GM13976 (cell line): ENCODE results near the gene MRPL11.

Experiments
- DNase-seq: peaks from one replicate; pipeline ENCODE4 v3.0.0; 2012; ENCODE audit warnings: low spot score
- in situ Hi-C: fragments of 300-500 bp; cut with MboI; formaldehyde crosslinking; loops from one replicate; pipeline ENCODE4 v1.12.0; 2022; ENCODE audit warnings: low sequenced_read_pairs, mixed read lengths, inconsistent platforms; ENCODE audit not compliant: unreplicated experiment
- TF ChIP-seq, protein P1 (sequence below): IDR thresholded peaks from 2 replicates; pipeline ENCODE4 v1.5.1; 2012; ENCODE audit warnings: borderline replicate concordance, mild to moderate bottlenecking; ENCODE audit not compliant: insufficient read depth; ENCODE audit errors: extremely low read depth, missing control alignments, control extremely low read depth

The MRPL11 gene

DNA sequence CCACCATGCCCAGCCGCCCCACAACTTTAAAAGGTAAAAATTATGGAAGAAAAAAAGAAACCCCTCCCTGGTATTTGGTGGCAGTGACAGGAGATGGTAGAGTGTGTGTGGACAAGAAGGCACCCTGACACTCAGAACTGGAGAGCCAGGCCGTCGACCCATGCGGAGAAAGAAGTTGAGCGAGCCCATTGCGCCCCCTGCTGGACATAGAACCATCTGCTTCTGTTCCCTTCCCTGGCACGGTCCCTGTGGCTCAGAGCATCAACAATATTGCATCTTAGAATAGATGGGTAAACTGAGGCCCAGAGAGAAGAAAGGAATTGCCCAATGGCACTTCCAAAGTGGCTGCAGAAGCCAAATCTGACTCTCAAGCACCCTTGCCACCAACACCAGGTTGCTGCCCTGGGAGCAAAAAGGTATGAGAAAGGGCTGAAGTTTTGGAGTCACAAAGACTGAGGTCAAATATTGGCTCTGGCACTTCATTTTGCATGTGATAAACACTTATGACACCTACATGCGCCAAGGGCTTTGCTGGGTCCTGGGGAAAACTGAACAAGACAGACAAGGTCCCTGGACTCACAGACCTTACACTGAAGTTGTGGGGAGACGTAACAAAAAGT is 8.6 kb downstream of the MRPL11 start:
- DNase-seq: peak; percentile 83
- in situ Hi-C loops: no loop called here
- TF ChIP-seq, protein P1, sequence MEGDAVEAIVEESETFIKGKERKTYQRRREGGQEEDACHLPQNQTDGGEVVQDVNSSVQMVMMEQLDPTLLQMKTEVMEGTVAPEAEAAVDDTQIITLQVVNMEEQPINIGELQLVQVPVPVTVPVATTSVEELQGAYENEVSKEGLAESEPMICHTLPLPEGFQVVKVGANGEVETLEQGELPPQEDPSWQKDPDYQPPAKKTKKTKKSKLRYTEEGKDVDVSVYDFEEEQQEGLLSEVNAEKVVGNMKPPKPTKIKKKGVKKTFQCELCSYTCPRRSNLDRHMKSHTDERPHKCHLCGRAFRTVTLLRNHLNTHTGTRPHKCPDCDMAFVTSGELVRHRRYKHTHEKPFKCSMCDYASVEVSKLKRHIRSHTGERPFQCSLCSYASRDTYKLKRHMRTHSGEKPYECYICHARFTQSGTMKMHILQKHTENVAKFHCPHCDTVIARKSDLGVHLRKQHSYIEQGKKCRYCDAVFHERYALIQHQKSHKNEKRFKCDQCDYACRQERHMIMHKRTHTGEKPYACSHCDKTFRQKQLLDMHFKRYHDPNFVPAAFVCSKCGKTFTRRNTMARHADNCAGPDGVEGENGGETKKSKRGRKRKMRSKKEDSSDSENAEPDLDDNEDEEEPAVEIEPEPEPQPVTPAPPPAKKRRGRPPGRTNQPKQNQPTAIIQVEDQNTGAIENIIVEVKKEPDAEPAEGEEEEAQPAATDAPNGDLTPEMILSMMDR: peak; percentile 78

DNA sequence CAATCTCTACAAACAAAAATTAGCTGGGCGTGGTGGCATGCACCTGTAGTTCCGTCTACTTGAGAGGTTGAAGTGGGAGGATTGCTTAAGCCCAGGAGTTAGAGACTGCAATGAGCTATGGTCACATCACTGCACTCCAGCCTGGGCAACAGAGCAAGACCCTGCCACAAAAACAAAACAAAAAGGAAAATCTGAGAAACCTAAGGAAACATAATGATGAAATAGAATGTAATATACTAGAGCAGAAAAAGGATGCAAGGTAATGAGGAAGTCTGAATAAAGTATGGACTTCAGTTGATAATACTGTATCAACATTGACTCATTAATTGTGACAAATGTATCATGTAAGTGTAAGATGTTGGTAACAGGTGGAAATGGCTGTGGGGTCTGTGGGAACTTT is 9.7 kb downstream of the MRPL11 start:
- DNase-seq: no peak
- TF ChIP-seq, protein P1: no peak
- in situ Hi-C loops: no loop called here

DNA sequence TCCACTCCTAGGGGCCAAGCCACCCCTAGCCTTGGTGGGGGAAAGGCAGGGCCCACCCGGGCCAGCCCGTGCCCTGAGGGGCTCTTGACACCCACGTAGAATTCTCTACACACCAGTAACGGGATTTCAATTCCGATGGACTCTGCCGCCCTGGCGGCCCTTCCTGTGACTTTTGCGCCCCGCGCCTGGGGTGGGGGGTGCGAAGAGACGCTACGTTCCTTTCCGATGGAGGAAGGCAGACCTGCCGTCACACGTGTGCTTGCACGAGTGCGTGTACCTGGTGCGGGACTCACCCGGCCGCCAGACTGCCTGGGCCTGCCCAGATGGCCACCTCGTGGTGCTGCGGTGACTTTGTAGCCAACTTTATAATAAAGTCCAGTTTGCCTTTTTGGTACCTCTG is 12.3 kb downstream of the MRPL11 start:
- TF ChIP-seq, protein P1: no peak
- no peak for DNase-seq
- in situ Hi-C loops: no loop called here

DNA sequence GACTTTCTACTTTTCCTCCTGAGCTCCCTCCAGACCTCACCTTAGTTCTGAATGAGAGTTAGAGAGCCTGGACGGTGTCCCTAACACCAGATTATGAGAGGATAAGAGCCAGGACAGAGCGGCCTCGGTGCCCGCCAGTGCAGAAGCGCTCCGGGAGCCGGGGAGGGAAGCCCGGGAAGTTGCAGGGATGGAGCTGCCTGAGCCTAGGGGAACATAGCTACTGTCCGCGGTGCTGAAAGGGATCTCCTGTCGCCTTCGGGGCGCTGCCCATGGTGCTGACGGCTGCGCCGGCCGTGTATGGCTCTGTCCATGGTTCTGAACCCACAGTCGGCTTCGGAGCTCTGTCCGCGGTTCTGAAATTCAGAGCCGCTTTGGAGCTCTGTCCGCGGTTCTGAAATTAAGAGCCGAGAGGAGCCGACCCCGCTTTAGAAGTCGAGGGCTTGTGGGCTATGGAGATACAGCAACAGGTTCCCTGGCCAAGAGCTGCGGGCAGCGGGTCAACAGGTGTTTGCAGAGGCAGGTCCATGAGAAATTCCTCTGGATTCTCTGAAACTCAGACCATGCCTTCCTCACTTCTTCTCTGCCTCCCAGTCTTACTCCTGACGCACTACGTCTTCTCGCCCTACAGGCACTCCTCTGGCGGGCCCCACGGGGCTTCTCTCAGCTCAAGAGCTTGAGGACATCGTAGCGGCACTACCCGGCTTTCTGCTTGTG is 17.0 kb downstream of the MRPL11 start:
- peak; percentile 94 for DNase-seq
- TF ChIP-seq, protein P1: no peak
- in situ Hi-C loops: no loop called here

DNA sequence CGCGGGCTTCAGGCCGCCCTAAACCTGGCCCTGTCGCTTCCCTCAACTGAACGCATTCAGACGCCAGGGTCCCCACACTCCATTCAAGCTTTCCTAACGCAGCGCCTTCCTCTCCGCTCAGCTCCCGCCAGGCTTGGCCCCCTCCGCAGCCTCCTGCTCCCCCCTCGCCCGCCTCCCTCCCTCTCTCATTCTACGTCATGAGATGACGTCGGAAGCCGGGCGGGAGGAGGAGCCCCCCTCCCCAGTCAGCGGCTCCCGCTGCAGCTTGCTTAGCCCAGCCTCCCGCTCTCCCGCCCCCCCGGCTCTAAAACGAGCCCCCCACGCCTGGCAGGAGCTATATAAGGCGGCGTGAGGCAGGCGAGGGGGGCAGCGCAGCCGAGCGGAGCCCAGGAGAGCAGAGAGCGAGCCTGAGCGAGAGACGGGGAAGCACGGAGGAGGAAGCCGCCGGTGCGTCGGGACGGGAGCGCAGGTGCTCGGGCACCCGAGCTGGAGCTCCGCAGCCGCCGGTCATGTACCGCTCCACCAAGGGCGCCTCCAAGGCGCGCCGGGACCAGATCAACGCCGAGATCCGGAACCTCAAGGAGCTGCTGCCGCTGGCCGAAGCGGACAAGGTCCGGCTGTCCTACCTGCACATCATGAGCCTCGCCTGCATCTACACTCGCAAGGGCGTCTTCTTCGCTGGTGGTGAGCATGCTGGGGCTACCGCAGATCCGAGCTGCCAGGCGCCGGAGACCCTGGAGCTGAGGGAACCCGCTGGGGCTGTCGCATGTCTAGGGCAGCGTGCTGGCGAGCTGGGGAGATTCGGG is 17.8 kb downstream of the MRPL11 start, which contains the start of gene NPAS4:
Gene NPAS4 (plus strand): TSS at position 365 of the 806 bp plus-strand sequence. CDS start 145 bp downstream, at position 510.
- DNase-seq: no peak
- TF ChIP-seq, protein P1: no peak
- in situ Hi-C loops: no loop called here

DNA sequence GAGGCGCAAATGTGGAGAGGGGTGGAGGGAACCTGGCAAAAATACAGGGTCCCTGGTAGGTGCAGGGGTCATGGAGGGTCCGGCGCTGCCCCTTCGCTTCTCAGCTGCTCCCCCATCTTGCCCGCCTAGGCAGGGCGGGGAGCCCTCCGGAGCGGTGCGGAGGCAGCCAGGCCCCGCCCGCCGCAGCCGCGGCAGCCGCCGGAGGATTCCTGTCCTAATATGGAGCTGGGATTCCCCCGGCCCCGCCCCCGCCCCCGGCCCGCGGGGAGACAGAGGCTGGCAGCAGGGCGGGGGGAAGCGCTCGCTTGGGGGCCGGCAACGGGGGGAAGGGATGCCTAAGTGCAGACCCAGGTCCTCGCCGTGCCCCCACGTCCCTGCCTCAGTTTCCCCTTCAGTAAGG is 18.8 kb downstream of the MRPL11 start:
- TF ChIP-seq, protein P1: no peak
- in situ Hi-C loops: no loop called here
- DNase-seq: peak; percentile 27
